ENCODE data around the gene RANBP10.

The RANBP10 gene

DNA sequence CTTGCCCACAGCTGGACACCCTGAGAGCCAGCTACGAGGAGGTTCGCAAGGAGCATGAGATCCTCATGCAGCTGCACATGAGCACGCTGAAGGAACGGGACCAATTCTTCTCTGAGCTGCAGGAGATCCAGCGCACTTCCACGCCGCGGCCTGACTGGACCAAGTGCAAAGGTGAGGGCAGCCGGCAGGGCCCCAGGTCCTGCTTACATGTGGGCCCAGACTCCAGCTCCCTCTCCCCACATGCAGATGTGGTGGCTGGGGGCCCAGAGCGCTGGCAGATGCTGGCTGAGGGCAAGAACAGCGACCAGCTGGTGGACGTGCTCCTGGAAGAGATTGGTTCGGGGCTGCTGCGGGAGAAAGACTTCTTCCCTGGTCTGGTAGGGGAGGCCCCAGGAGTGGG is 19.5 kb upstream of the RANBP10 start:
- DNase-seq = no peak

DNA sequence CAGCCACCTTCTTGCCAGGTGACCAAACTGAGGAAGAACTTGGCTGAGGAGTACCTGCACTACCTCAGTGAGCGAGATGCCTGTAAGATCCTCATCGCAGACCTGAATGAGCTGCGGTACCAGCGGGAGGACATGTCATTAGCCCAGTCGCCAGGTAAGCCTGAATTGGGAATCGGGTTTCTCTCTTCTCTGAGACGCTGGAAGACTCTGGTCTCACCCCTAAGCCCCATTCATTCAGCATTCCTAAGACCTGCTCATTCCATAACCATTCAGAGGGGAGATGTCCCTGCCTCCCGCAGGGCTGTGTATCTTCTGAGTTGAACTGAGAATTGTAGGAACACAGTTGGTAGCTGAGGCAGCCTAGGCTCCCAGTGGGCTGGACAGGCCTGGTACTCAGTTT is 18.8 kb upstream of the RANBP10 start:
- DNase-seq = no peak

DNA sequence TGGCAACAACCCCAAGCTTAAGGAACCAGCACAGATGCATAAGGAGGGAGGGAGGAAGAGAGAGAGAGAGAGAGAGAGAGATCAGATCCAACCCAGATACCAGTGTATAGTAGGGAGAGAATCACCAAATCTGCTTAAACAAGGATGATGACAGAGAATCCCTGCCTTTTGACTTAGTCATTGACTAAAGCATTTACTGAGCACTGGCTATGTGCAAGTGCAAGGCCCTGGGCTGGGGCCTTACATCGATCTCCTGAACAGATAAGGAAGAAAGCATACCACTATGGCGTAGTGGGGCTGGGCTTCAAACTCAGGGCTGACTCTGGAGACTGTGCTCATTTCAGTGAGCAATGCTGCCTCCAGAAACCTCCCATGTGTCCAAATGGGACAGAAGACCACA is 16.2 kb upstream of the RANBP10 start:
- no peak for DNase-seq

DNA sequence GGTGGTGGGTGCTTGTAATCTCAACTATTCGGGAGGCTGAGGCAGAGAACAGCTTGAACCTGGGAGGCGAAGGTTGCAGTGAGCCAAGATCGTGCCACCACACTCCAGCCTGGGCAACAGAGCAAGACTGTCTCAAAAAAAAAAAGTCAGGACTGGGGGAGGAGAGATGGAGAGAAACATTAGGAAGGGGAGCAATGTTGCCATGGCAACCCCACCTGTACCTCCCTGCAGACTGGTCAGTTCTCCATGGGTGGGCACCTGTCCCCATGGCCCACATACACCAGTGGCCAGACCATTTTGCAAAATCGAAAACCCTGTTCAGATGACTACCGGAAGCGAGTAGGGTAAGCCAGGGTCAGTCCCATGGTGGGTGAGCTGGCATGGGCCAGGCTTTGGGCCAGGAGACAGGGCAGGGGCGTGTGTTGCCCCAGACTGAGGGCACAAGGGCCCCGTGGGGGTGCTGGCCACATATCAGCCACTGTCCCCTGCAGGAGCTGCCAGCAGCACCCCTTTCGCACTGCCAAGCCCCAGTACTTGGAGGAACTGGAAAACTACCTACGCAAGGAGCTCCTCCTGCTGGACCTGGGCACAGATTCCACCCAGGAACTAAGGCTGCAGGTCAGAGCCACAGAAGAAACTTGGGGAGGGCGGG is 14.4 kb upstream of the RANBP10 start:
- DNase-seq = no peak

DNA sequence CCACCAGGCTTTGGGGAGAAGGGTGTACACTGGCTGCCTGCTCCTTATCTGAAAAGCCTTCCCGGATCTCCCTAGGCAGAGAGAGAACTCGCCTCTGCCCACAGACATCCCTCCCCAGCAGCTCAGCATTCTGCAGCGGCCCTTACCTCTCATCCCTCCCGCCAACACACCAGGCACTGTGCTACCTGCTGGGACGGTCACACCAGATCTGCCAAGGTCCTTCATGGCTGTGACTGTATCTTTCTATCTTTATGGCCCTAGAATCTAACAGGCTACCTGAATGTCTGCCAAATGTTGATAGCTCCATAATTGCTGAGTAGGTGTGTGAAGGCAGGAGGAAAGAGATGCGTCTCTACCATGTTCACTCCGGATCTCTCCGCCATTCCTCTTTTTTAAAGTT is 8.2 kb upstream of the RANBP10 start:
- DNase-seq = no peak

DNA sequence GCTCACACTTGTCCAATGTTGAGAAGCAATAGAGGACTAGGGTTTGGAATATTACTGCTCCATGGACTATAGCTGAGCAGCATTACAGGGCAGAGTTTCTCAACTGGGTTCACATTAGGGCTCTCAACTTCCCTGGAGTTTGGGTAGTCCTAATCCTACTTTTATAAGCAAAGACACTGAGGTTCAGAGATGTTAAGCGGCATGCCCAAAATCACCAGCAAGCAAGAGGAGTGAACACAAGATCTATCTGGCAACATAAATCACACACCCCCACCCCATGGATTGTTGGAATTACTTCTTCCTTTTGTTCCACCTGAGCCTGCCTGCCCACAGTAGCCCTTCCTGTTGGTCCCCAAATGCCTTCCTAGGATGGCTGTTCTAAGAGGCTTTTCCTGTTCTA is 5.5 kb upstream of the RANBP10 start:
- DNase-seq = no peak

DNA sequence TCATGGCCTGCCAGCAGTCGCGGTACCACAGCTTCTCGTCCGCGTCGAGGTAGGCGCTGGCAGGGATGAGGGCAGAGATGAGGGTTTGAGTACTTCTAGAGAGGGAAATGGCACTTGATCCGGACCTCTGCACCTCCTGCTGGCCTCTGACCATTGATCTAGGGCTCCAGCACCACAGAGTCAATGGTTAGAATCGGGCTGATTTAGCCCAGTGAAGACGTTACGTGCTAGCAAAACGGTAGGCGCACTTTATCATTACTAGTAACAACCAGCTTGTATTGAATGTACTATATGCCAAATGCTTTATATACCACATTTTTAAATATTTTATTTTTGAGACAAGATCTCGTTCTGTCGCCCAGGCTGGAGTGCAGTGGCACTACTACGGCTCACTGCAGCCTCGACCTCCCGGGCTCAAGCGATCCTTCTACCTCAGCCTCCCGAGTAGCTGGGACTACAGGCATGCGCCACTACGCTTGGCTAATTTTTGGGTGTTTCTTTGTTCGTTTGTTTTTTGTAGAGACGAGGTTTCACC is 855 bp upstream of the RANBP10 start:
- no peak for DNase-seq

DNA sequence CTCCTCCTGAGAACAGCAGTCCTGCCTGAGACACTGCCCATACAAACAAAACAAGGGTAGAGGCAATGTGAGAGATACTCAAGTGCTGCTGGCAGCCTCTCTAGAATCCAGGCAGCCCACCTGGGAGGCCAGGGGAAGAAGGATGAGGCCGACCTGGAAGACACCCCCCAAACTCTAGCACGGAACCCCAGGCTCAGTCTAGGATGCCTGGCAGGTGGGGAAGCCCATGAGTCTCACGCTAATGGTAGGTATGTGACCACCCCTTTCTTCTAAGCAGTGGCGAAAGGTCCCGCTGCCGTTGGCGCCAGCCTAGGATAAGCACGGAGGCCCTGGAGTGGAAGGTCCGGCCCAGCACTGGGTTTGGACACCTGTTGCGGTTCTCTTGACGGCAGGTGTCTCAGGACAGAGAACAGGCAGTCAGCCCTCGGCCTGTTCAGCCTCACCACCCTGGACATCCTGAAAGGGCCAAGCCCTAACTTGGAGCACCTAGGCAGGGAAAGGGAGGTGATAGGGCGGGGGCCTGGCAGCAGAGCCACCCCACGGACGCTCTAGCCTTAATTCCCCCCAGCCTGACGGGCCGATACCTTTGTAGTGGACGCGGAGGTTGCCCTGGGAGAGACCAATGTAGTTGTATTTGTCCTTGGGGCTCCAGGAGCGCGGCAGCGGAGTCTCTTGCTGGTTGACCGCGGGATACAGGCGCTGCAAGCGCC is 487 bp downstream of the RANBP10 start:
- DNase-seq = no peak

DNA sequence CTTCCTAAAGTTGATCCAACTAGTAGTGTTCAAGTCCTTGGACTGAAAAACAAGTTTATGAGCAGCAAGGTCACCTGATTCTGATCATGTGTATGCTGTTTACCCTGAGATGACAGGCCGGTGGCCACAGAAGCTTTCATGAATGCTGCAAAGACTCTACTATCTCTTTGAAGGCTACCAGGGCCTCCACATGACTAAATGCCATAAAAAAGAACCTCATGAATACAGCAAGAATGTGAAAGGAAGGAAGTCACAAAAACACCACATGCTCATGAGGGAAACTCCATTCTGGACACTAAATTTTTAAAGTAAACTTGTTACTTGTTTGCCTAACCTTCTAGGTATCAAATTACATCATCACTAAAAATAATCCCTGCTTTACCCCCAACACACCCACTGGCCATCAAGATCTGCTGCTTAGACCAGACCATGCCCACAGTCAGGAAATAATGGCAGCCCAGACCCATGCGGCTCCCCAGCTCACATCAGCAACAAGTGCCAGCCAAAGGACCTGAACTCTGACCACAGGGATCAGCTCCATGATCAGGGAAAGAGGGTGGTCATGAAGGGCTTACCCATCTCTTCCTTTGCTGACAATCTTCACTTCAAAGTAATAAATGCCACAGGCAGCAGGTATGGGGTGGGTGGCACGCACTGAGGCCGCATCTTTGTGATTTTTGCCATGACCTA is 1.4 kb downstream of the RANBP10 start:
- DNase-seq = no peak

DNA sequence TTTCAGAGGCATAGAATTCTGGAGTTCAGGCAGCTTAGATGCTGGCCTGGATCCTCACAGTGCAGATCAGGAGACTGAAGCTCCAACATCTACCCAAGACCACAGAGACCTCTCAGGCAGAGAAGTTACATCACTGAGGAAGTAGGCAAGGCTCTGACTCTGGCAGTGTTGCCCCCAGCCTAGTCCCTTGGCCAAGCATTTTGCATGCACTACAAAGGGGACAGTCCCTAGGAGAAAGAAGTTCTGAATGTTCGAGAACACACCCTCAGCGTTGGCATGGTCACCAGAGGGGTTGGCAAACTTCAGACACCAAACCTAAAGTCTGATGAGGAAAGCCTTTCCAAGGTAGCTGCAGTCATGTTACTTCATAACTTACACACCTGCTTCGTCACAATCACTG is 2.5 kb downstream of the RANBP10 start:
- DNase-seq = no peak

DNA sequence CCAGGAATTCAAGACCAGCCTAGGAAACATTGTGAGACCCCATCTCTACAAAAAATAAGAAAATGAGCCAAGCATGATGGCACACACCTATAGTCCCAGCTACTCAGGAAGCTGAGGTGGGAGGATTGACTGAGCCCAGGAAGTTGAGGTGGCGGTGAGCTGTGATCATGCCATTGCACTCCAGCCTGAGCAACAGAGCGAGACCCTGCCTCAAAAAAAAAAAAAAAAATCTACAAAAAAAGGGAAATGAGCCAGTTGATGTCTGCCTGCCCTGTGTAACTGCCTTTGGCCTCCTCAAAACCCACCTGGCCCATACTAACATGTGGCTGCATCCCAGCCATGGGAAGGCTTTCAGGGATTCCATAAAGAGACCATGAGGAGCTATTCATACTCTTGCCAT is 4.5 kb downstream of the RANBP10 start:
- DNase-seq = peak; percentile 43

DNA sequence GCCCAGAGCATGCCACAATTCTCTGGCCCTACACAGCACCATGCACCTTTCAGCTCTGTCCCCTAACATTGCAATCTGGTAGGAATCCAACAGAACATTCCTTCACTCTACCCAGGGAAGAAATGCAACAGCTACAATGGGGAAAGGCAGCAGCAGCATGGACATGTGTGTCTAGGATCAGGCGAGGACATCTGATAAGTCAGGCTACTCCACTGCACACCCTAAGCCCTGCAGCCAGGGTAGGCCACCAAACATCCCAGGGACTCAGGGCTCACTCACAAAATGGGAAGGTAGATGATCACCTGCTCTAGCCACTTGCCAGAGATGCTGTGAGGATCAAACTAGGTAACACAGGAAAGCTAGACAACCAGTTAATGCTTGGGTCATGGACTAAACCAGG is 5.1 kb downstream of the RANBP10 start:
- DNase-seq = no peak

DNA sequence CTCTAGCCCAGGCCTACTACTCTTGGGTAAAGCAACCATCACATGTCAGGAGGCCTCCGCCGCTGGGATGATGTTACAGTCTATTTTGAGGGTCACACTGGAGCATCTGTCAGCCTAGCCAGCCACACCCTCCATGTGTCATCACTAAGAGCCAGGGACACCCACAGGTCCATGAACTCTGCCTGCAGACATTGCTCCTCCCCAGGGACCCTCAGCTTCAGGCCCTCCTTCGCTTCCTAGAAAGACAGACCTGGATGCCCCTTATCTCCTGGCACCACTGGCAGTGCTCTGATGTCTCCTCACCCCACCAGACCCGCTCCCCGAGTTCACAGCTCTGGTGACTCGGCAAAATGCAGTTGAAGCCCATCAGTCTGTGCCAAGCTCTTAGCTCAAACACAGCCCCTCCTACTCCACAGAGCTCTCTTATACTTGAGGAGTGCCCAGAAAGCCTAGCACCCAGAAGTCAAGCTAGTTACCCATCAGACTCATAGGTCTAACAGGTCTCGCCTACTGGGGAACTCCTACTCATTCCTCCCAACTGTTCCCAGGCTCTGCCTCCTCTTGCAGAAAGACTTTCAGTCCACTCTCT is 5.9 kb downstream of the RANBP10 start:
- DNase-seq = no peak

DNA sequence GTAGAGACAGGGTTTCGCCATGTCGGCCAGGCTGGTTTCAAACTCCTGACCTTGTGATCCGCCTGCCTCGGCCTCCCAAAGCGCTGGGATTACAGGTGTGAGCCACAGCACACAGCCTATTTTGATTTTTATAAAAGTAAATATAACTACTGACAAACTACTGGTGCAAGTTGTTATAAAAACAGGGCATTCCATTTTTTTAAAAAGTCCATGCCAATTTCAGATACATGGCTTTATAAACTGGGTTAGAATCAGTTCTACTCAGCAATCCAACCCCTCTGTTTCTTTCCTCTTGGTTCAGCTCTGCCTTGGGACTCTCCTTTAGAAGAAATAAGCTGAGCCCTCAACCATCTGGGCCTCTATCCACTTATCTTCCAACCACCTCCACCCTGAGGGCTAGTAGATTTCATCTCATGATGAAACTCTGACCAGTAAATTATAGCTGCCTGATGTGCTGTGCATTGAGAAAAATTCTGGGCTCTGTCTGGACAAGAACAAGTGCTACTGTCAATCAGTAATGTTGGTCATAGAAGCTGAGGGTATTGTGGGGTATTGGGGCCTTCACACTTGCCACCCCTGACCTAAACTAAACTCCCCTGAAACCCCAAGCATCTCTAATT is 10.2 kb downstream of the RANBP10 start:
- no peak for DNase-seq

DNA sequence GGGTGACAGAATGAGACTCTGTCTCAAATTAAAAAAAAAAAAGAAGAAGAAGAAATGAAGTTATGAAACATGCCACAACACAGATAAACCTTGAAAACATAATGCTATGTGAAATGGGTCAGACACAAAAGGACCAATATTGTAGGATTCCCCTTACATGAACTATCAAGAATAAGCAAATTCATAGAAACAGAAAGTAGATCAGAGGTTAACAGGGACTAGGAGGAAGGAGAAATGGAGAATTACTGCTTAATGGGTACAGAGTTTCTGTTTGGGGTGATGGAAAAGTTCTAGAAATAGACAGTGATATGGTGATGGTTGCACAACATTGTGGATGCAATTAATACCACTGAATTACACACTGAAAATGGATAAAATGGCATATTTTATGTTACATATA is 16.3 kb downstream of the RANBP10 start:
- DNase-seq = no peak

DNA sequence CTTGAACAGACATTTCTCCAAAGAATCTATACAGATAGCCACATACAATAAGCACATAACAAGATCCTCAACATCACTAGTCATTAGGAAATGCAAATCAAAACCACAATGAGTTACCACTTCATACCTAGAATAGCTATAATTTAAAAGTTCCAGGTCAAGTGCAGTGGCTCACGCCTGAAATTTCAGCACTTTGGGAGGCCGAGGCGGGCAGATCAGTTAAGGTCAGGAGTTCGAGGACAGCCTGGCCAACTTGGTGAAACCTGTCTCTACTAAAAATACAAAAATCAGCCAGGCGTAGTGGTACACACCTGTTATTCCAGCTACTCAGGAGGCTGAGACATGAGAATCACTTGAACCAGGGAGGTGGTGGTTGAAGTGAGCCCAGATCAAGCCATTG is 19.9 kb downstream of the RANBP10 start:
- DNase-seq = no peak

DNA sequence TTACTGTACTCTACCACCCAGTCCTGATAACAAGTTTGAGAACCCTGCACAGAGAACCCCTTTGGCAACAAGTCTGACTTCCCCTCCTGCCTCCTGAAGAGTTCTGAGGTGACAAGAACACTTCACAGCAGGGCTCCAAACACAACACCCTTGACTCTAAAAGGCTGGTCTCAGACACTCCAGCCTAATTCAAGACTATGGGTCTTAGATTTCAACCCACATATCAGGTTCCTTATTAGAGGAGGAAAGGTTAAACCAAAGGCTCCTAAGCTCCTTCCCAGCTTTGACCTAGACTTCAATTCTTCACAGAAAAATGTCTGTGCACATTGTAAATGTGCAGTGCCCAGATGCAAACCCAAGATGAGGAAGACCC is 23.0 kb downstream of the RANBP10 start:
- no peak for DNase-seq

DNA sequence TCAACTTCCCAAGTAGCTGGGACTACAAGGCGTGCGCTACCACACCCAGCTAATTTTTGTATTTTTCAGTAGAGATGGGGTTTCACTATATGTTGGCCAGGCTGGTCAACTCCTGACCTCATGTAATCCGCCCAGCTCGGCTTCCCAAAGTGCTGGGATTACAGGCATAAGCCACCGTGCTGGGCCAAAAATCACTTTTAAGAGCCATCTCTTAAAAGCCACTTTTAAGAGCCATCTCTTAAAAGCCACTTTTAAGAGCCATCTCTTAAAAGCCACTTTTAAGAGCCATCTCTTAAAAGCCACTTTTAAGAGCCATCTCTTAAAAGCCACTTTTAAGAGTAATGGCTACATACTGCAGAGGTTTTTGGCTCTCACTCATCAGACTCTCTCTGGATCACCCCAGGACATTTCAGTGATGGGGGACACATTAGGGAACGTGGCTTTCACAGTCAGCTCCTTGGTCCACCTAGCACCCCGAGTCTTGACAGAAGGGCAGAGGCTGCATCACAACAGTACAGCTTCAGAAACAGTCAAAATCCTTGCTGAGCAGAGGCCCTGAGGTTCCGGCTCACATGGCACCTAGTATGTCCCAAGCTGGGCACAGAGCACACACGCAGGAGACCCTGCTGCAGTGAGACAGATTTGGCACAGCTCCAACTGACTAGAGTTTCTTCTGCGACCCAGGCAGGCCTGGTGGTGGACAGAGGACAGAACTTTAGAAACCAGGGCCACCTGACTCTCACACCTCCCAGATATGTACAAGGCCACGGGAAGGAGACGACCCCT is 23.6 kb downstream of the RANBP10 start:
- no peak for DNase-seq

DNA sequence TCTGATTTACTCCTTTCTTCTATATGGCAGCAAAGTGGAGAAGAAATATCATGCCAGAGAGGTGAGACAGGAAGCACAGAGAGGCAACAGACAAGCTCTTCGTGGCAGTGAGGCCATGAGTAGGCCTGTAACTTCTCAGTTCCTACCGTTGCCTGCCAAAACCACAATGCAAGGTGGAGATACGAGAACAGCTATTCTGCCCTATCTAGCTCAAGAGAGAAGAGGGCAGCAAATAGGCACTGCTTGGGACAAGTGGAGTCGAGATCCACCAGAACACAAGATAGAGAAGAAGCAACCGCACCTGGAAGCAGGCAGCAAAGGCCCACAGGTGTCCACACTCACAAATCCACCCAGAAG is 24.8 kb downstream of the RANBP10 start:
- no peak for DNase-seq

DNA sequence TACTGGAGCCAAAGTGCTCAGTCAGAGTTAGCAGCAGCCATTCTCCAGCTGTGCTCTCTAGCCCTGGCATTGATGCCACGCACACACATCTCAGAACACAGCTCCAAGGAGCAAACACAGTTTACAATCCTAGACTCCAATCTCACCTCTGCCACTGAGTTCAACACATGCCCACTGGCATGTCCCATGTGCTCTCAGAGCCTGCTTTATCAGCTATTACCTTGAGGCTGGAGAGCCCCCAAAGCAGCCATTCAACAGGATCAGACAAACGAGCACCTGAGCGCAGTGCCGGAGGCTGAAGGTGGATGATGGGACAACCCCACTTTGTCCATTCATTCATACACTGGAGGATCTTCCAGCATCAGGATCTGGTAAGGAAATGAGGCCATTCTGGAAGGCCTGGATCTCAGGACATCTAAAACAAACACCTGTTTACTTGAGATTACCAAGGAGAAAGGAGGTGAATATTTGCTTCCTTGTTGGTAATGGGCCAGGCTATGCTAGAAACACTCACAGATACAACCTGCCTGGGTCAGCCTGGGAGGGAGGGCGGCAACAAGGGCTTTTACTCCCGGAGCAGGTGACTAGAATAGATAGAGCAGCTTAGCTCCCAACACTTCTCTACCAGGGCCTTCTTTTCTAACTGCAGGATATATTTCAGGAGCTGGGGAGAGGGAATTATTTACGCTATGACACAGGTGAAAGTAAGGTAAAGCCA is 25.4 kb downstream of the RANBP10 start:
- DNase-seq = no peak

DNA sequence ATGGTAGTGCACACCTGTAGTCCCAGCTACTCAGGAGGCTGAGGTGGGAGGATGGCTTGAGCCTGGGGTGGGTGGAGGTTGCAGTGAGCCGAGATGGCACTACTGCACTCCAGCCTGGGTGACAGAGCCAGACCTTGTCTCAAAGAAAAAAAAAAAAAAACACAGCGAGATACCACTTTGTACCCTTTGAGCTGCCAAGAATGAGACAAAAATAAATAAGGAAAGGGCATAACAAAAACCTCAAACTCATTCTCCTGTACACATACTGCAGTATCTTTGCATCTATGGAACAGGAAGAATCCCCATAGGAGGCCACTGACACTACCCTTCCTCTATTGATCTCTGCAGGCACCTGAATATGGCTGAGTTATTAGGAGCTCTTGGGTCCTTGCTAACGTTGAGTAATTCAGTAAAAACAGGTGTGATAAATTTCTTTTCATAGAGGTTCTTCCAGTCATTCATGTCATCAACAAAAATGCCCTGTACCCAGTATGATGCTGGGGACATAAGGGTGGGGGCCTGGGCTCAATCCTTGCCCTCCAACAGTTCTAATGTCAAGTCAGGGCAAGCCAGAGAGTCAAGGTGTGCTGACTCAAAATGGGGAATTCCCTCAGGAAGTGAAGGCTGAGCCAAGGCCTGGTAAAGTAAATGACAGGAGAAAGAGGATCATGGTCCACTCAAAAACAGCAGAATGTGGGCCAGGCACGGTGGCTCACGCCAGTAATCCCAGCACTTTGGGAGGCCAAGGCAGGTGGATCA is 26.9 kb downstream of the RANBP10 start:
- no peak for DNase-seq
